MCF 10A (cell line): ENCODE measurements around the gene KITLG. TPM values are rescaled to one million over a fixed set of nuclear protein-coding genes. Genes with fewer than 3 reads are reported as not detected.

ENCODE experiments used
- BruUV-seq: library from RNA; stranded (reverse); fragments of 400-500 nt; replicated peaks from 2 replicates; lab custom pipeline; 2021; lab: Mats Ljungman, UMichigan
- CTCF ChIA-PET: fragments of 300-600 bp; sonication (Branson Sonifier 250); formaldehyde crosslinking; extraction: SDS; loops from one replicate; lab custom pipeline; 2021; ENCODE audit warnings: antibody characterized with exemption, inconsistent platforms; lab: Yijun Ruan, JAX
- POLR2A ChIA-PET: fragments of 300-600, 350-650 bp; sonication (Branson Sonifier 250); formaldehyde crosslinking; extraction: SDS; loops from one replicate; lab custom pipeline; 2020; ENCODE audit warnings: antibody characterized with exemption, inconsistent platforms; lab: Yijun Ruan, JAX
- DNase-seq: peaks from one replicate; pipeline ENCODE4 v3.0.0-alpha.2; 2018; ENCODE audit not compliant: unreplicated experiment
- H3K27ac Mint-ChIP-seq: one replicate; pipeline ENCODE4 v1.8.0; 2022; ENCODE audit warnings: mild to moderate bottlenecking, low read depth, mixed read lengths; ENCODE audit not compliant: unreplicated experiment
- H3K27me3 Mint-ChIP-seq: one replicate; pipeline ENCODE4 v1.8.0; 2022; ENCODE audit warnings: mixed read lengths; ENCODE audit not compliant: insufficient read depth, unreplicated experiment
- H3K36me3 Mint-ChIP-seq: one replicate; pipeline ENCODE4 v1.8.0; 2022; ENCODE audit warnings: mild to moderate bottlenecking, moderate library complexity, mixed read lengths; ENCODE audit not compliant: insufficient read depth, unreplicated experiment
- H3K4me1 Mint-ChIP-seq: one replicate; pipeline ENCODE4 v1.8.0; 2022; ENCODE audit warnings: mixed read lengths; ENCODE audit not compliant: insufficient read depth, unreplicated experiment
- H3K4me3 Mint-ChIP-seq: one replicate; pipeline ENCODE4 v1.8.0; 2022; ENCODE audit warnings: mild to moderate bottlenecking, moderate library complexity, mixed read lengths; ENCODE audit not compliant: unreplicated experiment
- H3K9me3 Mint-ChIP-seq: one replicate; pipeline ENCODE4 v1.8.0; 2022; ENCODE audit warnings: mixed read lengths; ENCODE audit not compliant: unreplicated experiment
- intact Hi-C: fragments of 100-400 bp; cut with micrococcal nuclease; formaldehyde crosslinking; loops from 2 replicates; pipeline ENCODE4 v1.14.1; 2022
- total RNA-seq: library from RNA; stranded (reverse); gene quantifications from 2 replicates; pipeline ENCODE4 v1.2.3, GENCODE V29; 2022
- TF ChIP-seq, protein P1 (sequence below): fragments of 200-600 bp; IDR thresholded peaks from one replicate; pipeline ENCODE4 v1.8.0; 2022; ENCODE audit warnings: antibody characterized with exemption, mild to moderate bottlenecking; ENCODE audit not compliant: unreplicated experiment

Gene KITLG
- total RNA-seq, 1 experiment from 2014 or later: 4.8 TPM

DNA sequence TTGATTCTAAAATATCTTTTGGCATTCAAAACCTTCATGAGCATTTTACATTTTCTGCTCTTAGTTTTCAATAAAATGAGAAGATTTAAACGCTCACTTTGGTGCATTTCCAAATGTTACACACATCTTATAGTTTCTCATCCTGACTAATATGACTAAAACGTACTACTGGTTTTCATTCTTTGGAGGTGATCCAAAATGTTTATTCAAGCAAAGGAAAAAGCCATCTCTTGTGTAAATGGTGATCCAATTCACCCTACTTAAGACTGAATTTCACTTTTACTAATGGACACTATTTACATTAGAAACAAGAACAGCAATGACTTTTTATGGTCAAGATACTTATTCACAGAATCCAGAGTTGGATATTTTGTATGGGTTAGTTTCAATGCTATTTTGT lies 86.6 kb downstream of the KITLG start:
- intact Hi-C loops: no loop called here
- H3K36me3 Mint-ChIP-seq: peaks cover 5% of the 10 kb centered on the region
- no TSS peak for BruUV-seq
- TF ChIP-seq, protein P1, sequence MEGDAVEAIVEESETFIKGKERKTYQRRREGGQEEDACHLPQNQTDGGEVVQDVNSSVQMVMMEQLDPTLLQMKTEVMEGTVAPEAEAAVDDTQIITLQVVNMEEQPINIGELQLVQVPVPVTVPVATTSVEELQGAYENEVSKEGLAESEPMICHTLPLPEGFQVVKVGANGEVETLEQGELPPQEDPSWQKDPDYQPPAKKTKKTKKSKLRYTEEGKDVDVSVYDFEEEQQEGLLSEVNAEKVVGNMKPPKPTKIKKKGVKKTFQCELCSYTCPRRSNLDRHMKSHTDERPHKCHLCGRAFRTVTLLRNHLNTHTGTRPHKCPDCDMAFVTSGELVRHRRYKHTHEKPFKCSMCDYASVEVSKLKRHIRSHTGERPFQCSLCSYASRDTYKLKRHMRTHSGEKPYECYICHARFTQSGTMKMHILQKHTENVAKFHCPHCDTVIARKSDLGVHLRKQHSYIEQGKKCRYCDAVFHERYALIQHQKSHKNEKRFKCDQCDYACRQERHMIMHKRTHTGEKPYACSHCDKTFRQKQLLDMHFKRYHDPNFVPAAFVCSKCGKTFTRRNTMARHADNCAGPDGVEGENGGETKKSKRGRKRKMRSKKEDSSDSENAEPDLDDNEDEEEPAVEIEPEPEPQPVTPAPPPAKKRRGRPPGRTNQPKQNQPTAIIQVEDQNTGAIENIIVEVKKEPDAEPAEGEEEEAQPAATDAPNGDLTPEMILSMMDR: no peak
- H3K27ac Mint-ChIP-seq: no peak overlapping the region
- CTCF ChIA-PET: no interaction called here
- H3K27me3 Mint-ChIP-seq: no peaks in the 10 kb centered on the region
- POLR2A ChIA-PET: interaction anchor here (0.7 to 1.6 kb wide), 3 partner anchors 14 to 352 kb away, joined by 3 to 4 read pairs (median 4); partner anchors contain the start of genes CEP290 and TMTC3
- DNase-seq: peak; percentile 66
- H3K4me3 Mint-ChIP-seq: no peak overlapping the region
- H3K4me1 Mint-ChIP-seq: no peaks in the 10 kb centered on the region
- H3K9me3 Mint-ChIP-seq: peaks cover 7% of the 10 kb centered on the region

- no peaks in the 10 kb centered on the region for H3K4me1 Mint-ChIP-seq
- ChIA-PET CTCF (no interaction called here), POLR2A (no interaction called here)
- no peaks in the 10 kb centered on the region for H3K36me3 Mint-ChIP-seq
- H3K27ac Mint-ChIP-seq: no peak overlapping the region
- no peak for DNase-seq
- no peaks in the 10 kb centered on the region for H3K27me3 Mint-ChIP-seq
- no peak overlapping the region for H3K4me3 Mint-ChIP-seq
- H3K9me3 Mint-ChIP-seq: no peaks in the 10 kb centered on the region
- no TSS peak for BruUV-seq
- intact Hi-C loops: no loop called here
- TF ChIP-seq, protein P1: no peak
Observed at GRCh38 chr12:88490425-88490824, 89.8 kb downstream of the KITLG start.

- intact Hi-C loops: no loop called here
- Mint-ChIP-seq H3K4me1 (peaks cover 13% of the 10 kb centered on the region), H3K4me3 (no peak overlapping the region), H3K9me3 (peaks cover 6% of the 10 kb centered on the region), H3K27me3 (no peaks in the 10 kb centered on the region), H3K27ac (no peak overlapping the region), H3K36me3 (no peaks in the 10 kb centered on the region)
- TF ChIP-seq, protein P1: no peak
- no TSS peak for BruUV-seq
- DNase-seq: peak; percentile 27
- POLR2A ChIA-PET: interaction anchor here (0.8 to 1.5 kb wide), 3 partner anchors 10 to 331 kb away, joined by 3 to 4 read pairs (median 3); partner anchors contain the start of genes CEP290 and TMTC3
- CTCF ChIA-PET: interaction anchor here (0.5 kb wide), 1 partner anchor 124 kb away, joined by 3 read pairs; no protein-coding TSS in a partner anchor
Observed at GRCh38 chr12:88472775-88473174, 107.5 kb downstream of the KITLG start.

- no peaks in the 10 kb centered on the region for H3K27me3 Mint-ChIP-seq
- intact Hi-C loops: no loop called here
- peak; percentile 70 for DNase-seq
- ChIA-PET CTCF (interaction anchor here (0.5 to 0.9 kb wide), 3 partner anchors 17 to 230 kb away, joined by 3 read pairs; no protein-coding TSS in a partner anchor), POLR2A (interaction anchor here (0.8 to 1.5 kb wide), 3 partner anchors 11 to 330 kb away, joined by 3 to 4 read pairs (median 3); partner anchors contain the start of genes CEP290 and TMTC3)
- H3K4me3 Mint-ChIP-seq: no peak overlapping the region
- TF ChIP-seq, protein P1: no peak
- peak overlapping the region; percentile 64 for H3K27ac Mint-ChIP-seq
- H3K4me1 Mint-ChIP-seq: peaks cover 13% of the 10 kb centered on the region
- H3K9me3 Mint-ChIP-seq: peaks cover 8% of the 10 kb centered on the region
- no peaks in the 10 kb centered on the region for H3K36me3 Mint-ChIP-seq
- BruUV-seq: no TSS peak
Observed at GRCh38 chr12:88472248-88472647, 108.0 kb downstream of the KITLG start.
